Measurements from ENCODE around the gene ID3. TPM values are rescaled to one million over a fixed set of nuclear protein-coding genes. Genes with fewer than 3 reads are reported as not detected.

ID3 gene
- total and polyA plus RNA-seq, 9 of the 15 experiments (the other 6 are each of a cell fraction or from before 2014, with no cell fraction given): 6.8 to 59.8 (median 23.5) TPM

DNA sequence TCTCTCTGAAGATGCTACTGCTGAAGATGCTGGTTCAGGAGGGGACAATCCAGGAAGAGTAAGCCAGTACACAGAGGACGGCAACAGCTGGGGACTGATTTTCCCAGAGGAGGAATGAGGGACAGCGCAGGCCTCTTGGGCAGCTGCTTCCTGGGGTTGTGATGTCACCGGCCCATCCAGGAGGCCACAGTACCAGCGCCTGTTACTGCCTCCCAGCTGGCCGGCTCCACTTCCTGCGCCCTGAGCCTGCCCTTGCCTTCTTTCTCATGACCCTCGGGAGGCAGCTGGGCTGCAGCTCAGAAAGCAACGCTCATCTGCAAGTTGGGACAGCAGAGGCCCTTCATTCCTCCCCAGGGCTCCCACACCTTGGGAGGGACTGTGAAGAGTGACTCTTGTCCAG, 21.9 kb upstream of the ID3 start:
- Histone ChIP-seq H3K4me3 (no peak overlapping the region), H3K27ac (ENCODE audit: extremely low read depth, low read depth, low read length) (no peak overlapping the region), H3K79me2 (ENCODE audit: control insufficient read depth, insufficient read depth, low read length) (no peaks in the 10 kb centered on the region), H3K9me1 (ENCODE audit: control insufficient read depth, insufficient read depth, low read length) (no peaks in the 10 kb centered on the region), H4K20me1 (replicated peaks; ENCODE audit: control insufficient read depth, insufficient read depth, low read length) (no peaks in the 10 kb centered on the region), H3K9ac (ENCODE audit: insufficient read depth in 1 of 2, low read depth in 2 of 2, low read length in 2 of 2) (peak overlapping the region in 1 of 2 experiments; percentile 70; a peak in 2 of 4 replicates), H3K36me3 (ENCODE audit: control insufficient read depth, insufficient read depth, low read length) (no peaks in the 10 kb centered on the region), H3K4me2 (ENCODE audit: insufficient read depth, low read length) (no peak overlapping the region), H3K9me3 (replicated peaks; ENCODE audit: control insufficient read depth, insufficient read depth, low read depth, low read length) (no peaks in the 10 kb centered on the region), H2AFZ (ENCODE audit: low read depth, low read length) (peak overlapping the region; percentile 58; the same call in 1 of the 2 replicates), H3K4me1 (replicated peaks in 1 of 2; ENCODE audit: control insufficient read depth in 2 of 2, insufficient read depth in 2 of 2, low read length in 2 of 2) (peaks cover 3 to 10% of the 10 kb centered on the region in 2 experiments), H3K27me3 (ENCODE audit: control insufficient read depth in 2 of 2, insufficient read depth in 2 of 2, low read length in 2 of 2) (peaks cover 6 to 17% of the 10 kb centered on the region in 2 experiments; a peak in 4 of 5 replicates)
- peak; percentile 33 for ATAC-seq
- ChIA-PET POLR2A (interaction anchor here (0.6 to 1.9 kb wide), 10 partner anchors 8 to 1887 kb away, joined by 3 to 7 read pairs (median 4); no protein-coding TSS in a partner anchor), CTCF (ENCODE audit: low intra/inter-chr PET ratio) (no interaction called here)
- intact Hi-C loops (cut with micrococcal nuclease): no loop called here
- WGBS (ENCODE audit: insufficient coverage, low coverage, missing lambda C conversion rate): 1% methylated on average over 8 of the region's 8 CpGs
- in situ Hi-C loops (cut with MboI): no loop called here
- DNase-seq (ENCODE audit: extremely low read depth in 1 of 4, low spot score in 3 of 4): no peak
- no peak for FAIRE-seq
- TF ChIP-seq NRF1 (conservative IDR thresholded peaks at IDR 0.05 in 1 of 2, IDR thresholded peaks at IDR 0.05 in 1 of 2) (peak in 1 of 2 experiments; percentile 12; a peak in 1 of 4 replicates), TFAP4 (CRISPR knock-in tag; IDR thresholded peaks at IDR 0.05; ENCODE audit: borderline replicate concordance) (0 out of 2 replicates have a peak, but pooled peaks have one; percentile 15), TARDBP (IDR thresholded peaks at IDR 0.05) (no peak), CTBP1 (IDR thresholded peaks at IDR 0.05; ENCODE audit: borderline replicate concordance) (peak; percentile 35; the same call in 1 of the 2 replicates)
- no TSS peak for BruUV-seq (replicated peaks)

- BruUV-seq (replicated peaks): no TSS peak
- Histone ChIP-seq H4K20me1 (replicated peaks; ENCODE audit: control insufficient read depth, insufficient read depth, low read length) (no peaks in the 10 kb centered on the region), H3K36me3 (ENCODE audit: control insufficient read depth, insufficient read depth, low read length) (no peaks in the 10 kb centered on the region), H3K4me1 (replicated peaks in 1 of 2; ENCODE audit: control insufficient read depth in 2 of 2, insufficient read depth in 2 of 2, low read length in 2 of 2) (peaks cover 3 to 10% of the 10 kb centered on the region in 2 experiments), H3K4me3 (no peak overlapping the region), H3K27ac (ENCODE audit: extremely low read depth, low read depth, low read length) (no peak overlapping the region), H3K27me3 (ENCODE audit: control insufficient read depth in 2 of 2, insufficient read depth in 2 of 2, low read length in 2 of 2) (peaks cover 0 to 6% of the 10 kb centered on the region in 2 experiments; a peak in 1 of 5 replicates), H3K9me3 (replicated peaks; ENCODE audit: control insufficient read depth, insufficient read depth, low read depth, low read length) (no peaks in the 10 kb centered on the region), H3K9ac (ENCODE audit: insufficient read depth in 1 of 2, low read depth in 2 of 2, low read length in 2 of 2) (no peak overlapping the region), H2AFZ (ENCODE audit: low read depth, low read length) (no peak overlapping the region), H3K9me1 (ENCODE audit: control insufficient read depth, insufficient read depth, low read length) (no peaks in the 10 kb centered on the region), H3K79me2 (ENCODE audit: control insufficient read depth, insufficient read depth, low read length) (no peaks in the 10 kb centered on the region), H3K4me2 (ENCODE audit: insufficient read depth, low read length) (no peak overlapping the region)
- FAIRE-seq: no peak
- CTCF ChIA-PET (ENCODE audit: low intra/inter-chr PET ratio): no interaction called here
- TF ChIP-seq, protein P1, sequence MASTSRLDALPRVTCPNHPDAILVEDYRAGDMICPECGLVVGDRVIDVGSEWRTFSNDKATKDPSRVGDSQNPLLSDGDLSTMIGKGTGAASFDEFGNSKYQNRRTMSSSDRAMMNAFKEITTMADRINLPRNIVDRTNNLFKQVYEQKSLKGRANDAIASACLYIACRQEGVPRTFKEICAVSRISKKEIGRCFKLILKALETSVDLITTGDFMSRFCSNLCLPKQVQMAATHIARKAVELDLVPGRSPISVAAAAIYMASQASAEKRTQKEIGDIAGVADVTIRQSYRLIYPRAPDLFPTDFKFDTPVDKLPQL (IDR thresholded peaks at IDR 0.05; ENCODE audit: extremely low read depth, insufficient read length): no peak
- TF ChIP-seq HLTF (IDR thresholded peaks at IDR 0.05) (no peak), ADNP (tag; IDR thresholded peaks at IDR 0.05) (peak; percentile 18; the same call in 1 of the 2 replicates)
- POLR2A ChIA-PET: no interaction called here
- in situ Hi-C loops (cut with MboI): no loop called here
- no peak for ATAC-seq
- DNase-seq (ENCODE audit: extremely low read depth in 1 of 4, low spot score in 3 of 4): no peak
- intact Hi-C loops (cut with micrococcal nuclease): no loop called here
- 36% methylated on average over 6 of the region's 6 CpGs for WGBS (ENCODE audit: insufficient coverage, low coverage, missing lambda C conversion rate)
Observed at GRCh38 chr1:23578997-23579363, 19.7 kb upstream of the ID3 start.
